ENCODE results near the gene DIO2.

- TF ChIP-seq POLR2A (IDR thresholded peaks at IDR 0.05; ENCODE audit: low read depth, low read length): no peak
- TF ChIP-seq CTCF (conservative IDR thresholded peaks at IDR 0.05; ENCODE audit: low read depth, low read length): no peak
- no peak for TF ChIP-seq BHLHE40 (IDR thresholded peaks at IDR 0.05; ENCODE audit: low read depth, low read length)
- TF ChIP-seq MAZ (IDR thresholded peaks at IDR 0.05; ENCODE audit: borderline replicate concordance, low read depth, low read length): no peak
- TF ChIP-seq RCOR1 (IDR thresholded peaks at IDR 0.05; ENCODE audit: insufficient replicate concordance, low read length): no peak
- TF ChIP-seq MXI1 (IDR thresholded peaks at IDR 0.05; ENCODE audit: borderline replicate concordance, low read depth, low read length): no peak
- no peak for TF ChIP-seq NFE2L2 (IDR thresholded peaks at IDR 0.05; ENCODE audit: low read depth, low read length)
- no peak for TF ChIP-seq RAD21 (IDR thresholded peaks at IDR 0.05; ENCODE audit: low read length)
- no peak for TF ChIP-seq FOS (IDR thresholded peaks at IDR 0.05; ENCODE audit: low read depth, low read length)
- no peak for TF ChIP-seq USF2 (IDR thresholded peaks at IDR 0.05; ENCODE audit: low read depth, low read length)
- TF ChIP-seq CHD1 (IDR thresholded peaks at IDR 0.05; ENCODE audit: low read depth, low read length): no peak
- no peak for TF ChIP-seq RFX5 (IDR thresholded peaks at IDR 0.05; ENCODE audit: low read depth, low read length)
- no peak for TF ChIP-seq SMC3 (IDR thresholded peaks at IDR 0.05; ENCODE audit: low read depth, low read length)
These were observed 49.3 kb upstream of the DIO2 start for GRCh38 chr14:80260645-80261044.
